Measurements from ENCODE around the gene SYAP1. TPM values are rescaled to one million over a fixed set of nuclear protein-coding genes. Genes with fewer than 3 reads are reported as not detected.

Gene SYAP1
- total and polyA plus RNA-seq, 2 of the 8 experiments (the other 6 are each of a cell fraction or from before 2014, with no cell fraction given), result 2.9 to 20.3 TPM

DNA sequence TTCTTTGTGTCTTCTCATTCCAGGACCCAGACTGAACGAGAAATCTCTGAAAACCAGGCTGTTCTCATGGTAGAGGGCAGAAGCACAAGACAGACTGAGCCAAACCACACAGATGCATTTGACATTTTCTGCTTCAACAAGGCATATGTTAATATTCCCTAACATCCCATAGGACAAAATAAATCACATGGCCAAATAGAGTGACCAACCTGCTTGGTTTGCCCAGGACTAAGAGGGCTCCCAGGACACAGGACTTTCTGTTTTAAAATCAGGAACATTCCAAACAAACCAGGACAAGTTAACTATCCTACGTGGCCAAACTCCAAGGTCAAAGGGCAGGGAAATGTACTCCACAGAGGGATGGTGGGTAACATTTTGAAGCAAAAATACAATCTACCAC is 18.7 kb upstream of the SYAP1 start:
- H2BK15ac ChIP-seq (ENCODE audit: low read length), result no peak overlapping the region
- TF ChIP-seq, protein P1, sequence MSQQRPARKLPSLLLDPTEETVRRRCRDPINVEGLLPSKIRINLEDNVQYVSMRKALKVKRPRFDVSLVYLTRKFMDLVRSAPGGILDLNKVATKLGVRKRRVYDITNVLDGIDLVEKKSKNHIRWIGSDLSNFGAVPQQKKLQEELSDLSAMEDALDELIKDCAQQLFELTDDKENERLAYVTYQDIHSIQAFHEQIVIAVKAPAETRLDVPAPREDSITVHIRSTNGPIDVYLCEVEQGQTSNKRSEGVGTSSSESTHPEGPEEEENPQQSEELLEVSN (IDR thresholded peaks at IDR 0.05), result no peak
- TF ChIP-seq EP300 (IDR thresholded peaks at IDR 0.05; ENCODE audit: borderline replicate concordance in 1 of 2, low read depth in 2 of 2, low read length in 2 of 2) (no peak), POLR2AphosphoS5 (IDR thresholded peaks at IDR 0.05; ENCODE audit: low read depth, low read length) (no peak), CHD1 (IDR thresholded peaks at IDR 0.05; ENCODE audit: low read depth, low read length) (no peak), SIN3A (conservative IDR thresholded peaks at IDR 0.05 in 1 of 2, IDR thresholded peaks at IDR 0.05 in 1 of 2; ENCODE audit: low read depth in 1 of 2, low read length in 2 of 2) (no peak), GTF2F1 (IDR thresholded peaks at IDR 0.05; ENCODE audit: borderline replicate concordance, low read depth, low read length) (no peak), USF2 (IDR thresholded peaks at IDR 0.05; ENCODE audit: low read length) (no peak)

More for the DNA sequence above, 18.7 kb upstream of the SYAP1 start:
- Histone ChIP-seq H3K79me2 (ENCODE audit: control insufficient read depth in 1 of 2, insufficient read depth in 2 of 2, low read length in 2 of 2) (no peaks in the 10 kb centered on the region), H2BK20ac (ENCODE audit: low read length) (no peak overlapping the region), H3K36me3 (ENCODE audit: control insufficient read depth in 2 of 4, insufficient read depth in 4 of 4, low read length in 3 of 4) (peaks cover 4 to 40% (median 15%) of the 10 kb centered on the region in 4 experiments; a peak in 6 of 8 replicates), H3K18ac (ENCODE audit: extremely low read depth, low read length) (no peak overlapping the region), H3K4me3 (ENCODE audit: extremely low read depth in 1 of 4, insufficient read depth in 2 of 4, low read depth in 3 of 4, low read length in 4 of 4) (no peak overlapping the region), H2BK5ac (ENCODE audit: low read depth, low read length) (no peak overlapping the region), H4K20me1 (replicated peaks in 1 of 2; ENCODE audit: control insufficient read depth in 1 of 2, insufficient read depth in 2 of 2, low read length in 2 of 2) (no peaks in the 10 kb centered on the region), H2BK120ac (replicated peaks; ENCODE audit: low read depth, low read length) (no peak overlapping the region), H3K23me2 (ENCODE audit: low read depth, low read length) (no peaks in the 10 kb centered on the region), H3K23ac (ENCODE audit: insufficient read length) (no peak overlapping the region), H3K14ac (ENCODE audit: insufficient read length) (no peak overlapping the region), H3K79me1 (ENCODE audit: low read depth, low read length) (no peaks in the 10 kb centered on the region), H2AK5ac (ENCODE audit: low read depth, low read length) (no peak overlapping the region), H2AFZ (ENCODE audit: low read length) (no peak overlapping the region), H4K91ac (replicated peaks; ENCODE audit: insufficient read length, low read length) (no peak overlapping the region), H3K56ac (replicated peaks; ENCODE audit: insufficient read length, low read depth, low read length) (no peak overlapping the region), H3K4me1 (replicated peaks in 1 of 4; ENCODE audit: control insufficient read depth in 3 of 4, insufficient read depth in 4 of 4, low read length in 3 of 4) (no peaks in the 10 kb centered on the region), H4K8ac (ENCODE audit: extremely low read depth, insufficient read depth, low read length) (no peak overlapping the region), H3K27me3 (replicated peaks in 1 of 4; ENCODE audit: control insufficient read depth in 3 of 4, extremely low read depth in 1 of 4, insufficient read depth in 3 of 4, low read length in 3 of 4) (no peaks in the 10 kb centered on the region), H3K4ac (replicated peaks; ENCODE audit: insufficient read length, low read depth, low read length) (no peak overlapping the region), H3K9me3 (ENCODE audit: insufficient read depth in 2 of 2, low read depth in 1 of 2, low read length in 1 of 2) (no peaks in the 10 kb centered on the region), H3K27ac (ENCODE audit: low read depth, low read length) (no peak overlapping the region), H3K9ac (replicated peaks in 1 of 4; ENCODE audit: extremely low read depth in 1 of 4, low read depth in 3 of 4, low read length in 3 of 4) (no peak overlapping the region), H2BK12ac (ENCODE audit: low read depth, low read length) (no peak overlapping the region), H4K5ac (ENCODE audit: insufficient read length, low read depth, low read length) (no peak overlapping the region), H3K4me2 (ENCODE audit: insufficient read depth in 1 of 2, low read depth in 2 of 2, low read length in 2 of 2) (no peak overlapping the region)
- CTCF ChIA-PET (ENCODE audit: partially characterized antibody), result no interaction called here
- DNase-seq (ENCODE audit: low read depth in 1 of 2, low spot score in 2 of 2) (no peak), FAIRE-seq (no peak)
- WGBS, 2 experiments (ENCODE audit: extremely low coverage in 1 of 2, insufficient coverage in 1 of 2, insufficient read length in 1 of 2, insufficient replicate concordance in 2 of 2, low coverage in 1 of 2, low lambda C conversion rate in 2 of 2, missing lambda C conversion rate in 1 of 2), result 90% methylated on average over 2 of the region's 2 CpGs; no CpG with 5 or more reads in 1 of the 2 experiments
- POLR2A ChIA-PET (ENCODE audit: partially characterized antibody), result no interaction called here
